Activated naive CD8-positive, alpha-beta T cell treated with anti-CD3 and anti-CD28 coated beads, Interleukin-2, amount 50 U/mL, for 24 hours (primary cell): Measurements from ENCODE around the gene CDH4.
"Not testable (repeated sequence)": the region's sequence is repeated elsewhere in the genome, so short reads cannot be mapped to it uniquely, and the experiment has no call there.

ENCODE experiments used
- ATAC-seq: fragments of 150-1000 bp; cut with Tn5 transposase; one replicate; pipeline ENCODE4 v1.10.0; 2021
- DNase-seq: peaks from one replicate; pipeline ENCODE4 v3.0.0; 2021
- H3K27ac Mint-ChIP-seq: one replicate; pipeline ENCODE4 v1.8.0; 2021; ENCODE audit warnings: mild to moderate bottlenecking, mixed read lengths
- H3K27me3 Mint-ChIP-seq: one replicate; pipeline ENCODE4 v1.8.0; 2021; ENCODE audit warnings: mixed read lengths
- H3K36me3 Mint-ChIP-seq: one replicate; pipeline ENCODE4 v1.8.0; 2021; ENCODE audit warnings: low read depth, mixed read lengths
- H3K4me1 Mint-ChIP-seq: one replicate; pipeline ENCODE4 v1.8.0; 2021; ENCODE audit warnings: mixed read lengths
- H3K4me3 Mint-ChIP-seq: one replicate; pipeline ENCODE4 v1.8.0; 2021; ENCODE audit warnings: mild to moderate bottlenecking, moderate library complexity, mixed read lengths
- H3K9me3 Mint-ChIP-seq: one replicate; pipeline ENCODE4 v1.8.0; 2021; ENCODE audit warnings: mixed read lengths

Gene CDH4

GRCh38 chr20:61443443-61444126, 191.5 kb downstream of the CDH4 start:
- Mint-ChIP-seq H3K9me3 (peaks cover 4% of the 10 kb centered on the region), H3K4me3 (no peak overlapping the region), H3K36me3 (no peaks in the 10 kb centered on the region), H3K27me3 (no peaks in the 10 kb centered on the region), H3K4me1 (no peaks in the 10 kb centered on the region), H3K27ac (no peak overlapping the region)
- ATAC-seq: no peak
- no peak for DNase-seq

GRCh38 chr20:61444637-61445036, 192.6 kb downstream of the CDH4 start:
- H3K27me3 Mint-ChIP-seq: no peaks in the 10 kb centered on the region
- H3K9me3 Mint-ChIP-seq: peaks cover 4% of the 10 kb centered on the region
- no peak for DNase-seq
- no peak overlapping the region for H3K27ac Mint-ChIP-seq
- no peak for ATAC-seq
- H3K4me3 Mint-ChIP-seq: no peak overlapping the region
- H3K4me1 Mint-ChIP-seq: no peaks in the 10 kb centered on the region
- no peaks in the 10 kb centered on the region for H3K36me3 Mint-ChIP-seq

GRCh38 chr20:61445138-61445537, 193.1 kb downstream of the CDH4 start:
- no peak for ATAC-seq
- H3K4me1 Mint-ChIP-seq: no peaks in the 10 kb centered on the region
- H3K36me3 Mint-ChIP-seq: no peaks in the 10 kb centered on the region
- DNase-seq: no peak
- H3K27me3 Mint-ChIP-seq: no peaks in the 10 kb centered on the region
- H3K9me3 Mint-ChIP-seq: peaks cover 4% of the 10 kb centered on the region
- no peak overlapping the region for H3K4me3 Mint-ChIP-seq
- H3K27ac Mint-ChIP-seq: no peak overlapping the region

- Mint-ChIP-seq H3K4me3 (no peak overlapping the region), H3K4me1 (no peaks in the 10 kb centered on the region), H3K27me3 (no peaks in the 10 kb centered on the region), H3K9me3 (peaks cover 4% of the 10 kb centered on the region), H3K36me3 (no peaks in the 10 kb centered on the region), H3K27ac (no peak overlapping the region)
- DNase-seq (no peak), ATAC-seq (no peak)
Measured at GRCh38 chr20:61445741-61446140, 193.7 kb downstream of the CDH4 start.

- Mint-ChIP-seq H3K4me3 (no peak overlapping the region), H3K36me3 (no peaks in the 10 kb centered on the region), H3K27me3 (no peaks in the 10 kb centered on the region), H3K4me1 (no peaks in the 10 kb centered on the region), H3K27ac (no peak overlapping the region), H3K9me3 (peaks cover 4% of the 10 kb centered on the region)
- ATAC-seq (no peak), DNase-seq (no peak)
Measured at GRCh38 chr20:61447952-61448351, 195.9 kb downstream of the CDH4 start.

GRCh38 chr20:61448386-61448785, 196.3 kb downstream of the CDH4 start:
- Mint-ChIP-seq H3K36me3 (no peaks in the 10 kb centered on the region), H3K4me3 (no peak overlapping the region), H3K27ac (no peak overlapping the region), H3K9me3 (peaks cover 4% of the 10 kb centered on the region), H3K4me1 (no peaks in the 10 kb centered on the region), H3K27me3 (no peaks in the 10 kb centered on the region)
- DNase-seq (no peak), ATAC-seq (no peak)

GRCh38 chr20:61449057-61449609, 197.1 kb downstream of the CDH4 start:
- Mint-ChIP-seq H3K27ac (no peak overlapping the region), H3K36me3 (no peaks in the 10 kb centered on the region), H3K4me1 (no peaks in the 10 kb centered on the region), H3K9me3 (peaks cover 4% of the 10 kb centered on the region), H3K27me3 (no peaks in the 10 kb centered on the region), H3K4me3 (no peak overlapping the region)
- no peak for ATAC-seq
- no peak for DNase-seq

GRCh38 chr20:61449916-61450315, 197.9 kb downstream of the CDH4 start:
- peaks cover 4% of the 10 kb centered on the region for H3K9me3 Mint-ChIP-seq
- H3K4me3 Mint-ChIP-seq: no peak overlapping the region
- no peaks in the 10 kb centered on the region for H3K36me3 Mint-ChIP-seq
- ATAC-seq (peak; percentile 33), DNase-seq (no peak)
- H3K27ac Mint-ChIP-seq: no peak overlapping the region
- no peaks in the 10 kb centered on the region for H3K4me1 Mint-ChIP-seq
- no peaks in the 10 kb centered on the region for H3K27me3 Mint-ChIP-seq

GRCh38 chr20:61450549-61450948, 198.5 kb downstream of the CDH4 start:
- no peak overlapping the region for H3K27ac Mint-ChIP-seq
- DNase-seq: no peak
- H3K4me3 Mint-ChIP-seq: no peak overlapping the region
- peaks cover 4% of the 10 kb centered on the region for H3K9me3 Mint-ChIP-seq
- no peaks in the 10 kb centered on the region for H3K4me1 Mint-ChIP-seq
- ATAC-seq: no peak
- H3K36me3 Mint-ChIP-seq: no peaks in the 10 kb centered on the region
- H3K27me3 Mint-ChIP-seq: no peaks in the 10 kb centered on the region

GRCh38 chr20:61451009-61451408, 198.9 kb downstream of the CDH4 start:
- Mint-ChIP-seq H3K4me1 (no peaks in the 10 kb centered on the region), H3K36me3 (no peaks in the 10 kb centered on the region), H3K4me3 (no peak overlapping the region), H3K27ac (no peak overlapping the region), H3K27me3 (no peaks in the 10 kb centered on the region), H3K9me3 (peaks cover 4% of the 10 kb centered on the region)
- DNase-seq (no peak), ATAC-seq (no peak)

GRCh38 chr20:61451953-61452352, 199.9 kb downstream of the CDH4 start:
- Mint-ChIP-seq H3K27ac (no peak overlapping the region), H3K27me3 (no peaks in the 10 kb centered on the region), H3K4me1 (no peaks in the 10 kb centered on the region), H3K9me3 (peaks cover 7% of the 10 kb centered on the region), H3K36me3 (no peaks in the 10 kb centered on the region), H3K4me3 (no peak overlapping the region)
- no peak for DNase-seq
- no peak for ATAC-seq

GRCh38 chr20:61453219-61453618, 201.2 kb downstream of the CDH4 start:
- Mint-ChIP-seq H3K4me3 (no peak overlapping the region), H3K9me3 (peaks cover 4% of the 10 kb centered on the region), H3K4me1 (no peaks in the 10 kb centered on the region), H3K36me3 (no peaks in the 10 kb centered on the region), H3K27me3 (no peaks in the 10 kb centered on the region), H3K27ac (no peak overlapping the region)
- ATAC-seq: no peak
- DNase-seq: no peak

- DNase-seq, H3K4me1 Mint-ChIP-seq, H3K9me3 Mint-ChIP-seq, H3K27ac Mint-ChIP-seq, ATAC-seq, H3K27me3 Mint-ChIP-seq, H3K4me3 Mint-ChIP-seq, H3K36me3 Mint-ChIP-seq: not testable (repeated sequence)
Measured at GRCh38 chr20:61453623-61454022, 201.6 kb downstream of the CDH4 start.

- H3K27ac Mint-ChIP-seq: no peak overlapping the region
- H3K4me3 Mint-ChIP-seq: no peak overlapping the region
- no peak for ATAC-seq
- no peak for DNase-seq
- peaks cover 4% of the 10 kb centered on the region for H3K9me3 Mint-ChIP-seq
- no peaks in the 10 kb centered on the region for H3K27me3 Mint-ChIP-seq
- no peaks in the 10 kb centered on the region for H3K4me1 Mint-ChIP-seq
- H3K36me3 Mint-ChIP-seq: no peaks in the 10 kb centered on the region
Measured at GRCh38 chr20:61454053-61454452, 202.0 kb downstream of the CDH4 start.

GRCh38 chr20:61455508-61456215, 203.6 kb downstream of the CDH4 start:
- Mint-ChIP-seq H3K27me3 (no peaks in the 10 kb centered on the region), H3K9me3 (peaks cover 4% of the 10 kb centered on the region), H3K27ac (no peak overlapping the region), H3K4me1 (no peaks in the 10 kb centered on the region), H3K36me3 (no peaks in the 10 kb centered on the region), H3K4me3 (no peak overlapping the region)
- no peak for DNase-seq
- ATAC-seq: no peak
